Measurements from ENCODE around the gene ZNF226.
"Not testable (repeated sequence)": the region's sequence is repeated elsewhere in the genome, so short reads cannot be mapped to it uniquely, and the experiment has no call there.

The ZNF226 gene

GRCh38 chr19:44207126-44207803, 42.4 kb downstream of the ZNF226 start:
- peak; percentile 87 for DNase-seq (ENCODE audit: insufficient read length, low spot score)
- FAIRE-seq = peak; percentile 38

- DNase-seq (ENCODE audit: insufficient read length, low spot score) (peak; percentile 76), FAIRE-seq (peak; percentile 89)
These were observed 47.5 kb downstream of the ZNF226 start, which contains the start of gene ZNF227 for GRCh38 chr19:44212250-44212865. TSS of gene ZNF227 (plus strand) at chr19:44212532. CDS start at chr19:44217793, 5,261 bp downstream.

- DNase-seq (ENCODE audit: insufficient read length, low spot score) (peak; percentile 8), FAIRE-seq (no peak)
These were observed 48.0 kb downstream of the ZNF226 start for GRCh38 chr19:44212866-44213346.

- not testable (repeated sequence) for FAIRE-seq; DNase-seq (ENCODE audit: insufficient read length, low spot score)
These were observed 55.0 kb downstream of the ZNF226 start for GRCh38 chr19:44219926-44220325.

- not testable (repeated sequence) for FAIRE-seq
These were observed 55.9 kb downstream of the ZNF226 start for GRCh38 chr19:44220761-44221160.

GRCh38 chr19:44221291-44221690, 56.4 kb downstream of the ZNF226 start:
- DNase-seq (ENCODE audit: insufficient read length, low spot score); FAIRE-seq: not testable (repeated sequence)

More at GRCh38 chr19:44220761-44221160, 55.9 kb downstream of the ZNF226 start:
- not testable (repeated sequence) for DNase-seq (ENCODE audit: insufficient read length, low spot score)

All from HTR-8/SVneo (cell line).